Stomach (tissue), 9 donors: ENCODE results near the gene ENTPD8. TPM values are rescaled to one million over a fixed set of nuclear protein-coding genes. Genes with fewer than 3 reads are reported as not detected.

ENCODE experiments used
- DNase-seq, 2 donors: peaks; one replicate each; pipeline versions ENCODE4 v3.0.0 to v3.0.0-alpha.2; 2013 to 2019
- H3K27ac ChIP-seq, 5 donors: fragments of 200-600 bp in 4 of 5; sonication (generic) in 4 of 5; one replicate each; pipeline ENCODE4 v1.5.1; 2013 to 2019; ENCODE audit warnings: mild to moderate bottlenecking in 1 of 5, moderate library complexity in 1 of 5
- H3K27me3 ChIP-seq, 3 donors: fragments of 200-600 bp; sonication (generic); one replicate each; pipeline ENCODE4 v1.5.1; 2017 to 2019; ENCODE audit warnings: mixed run types in 1 of 3
- H3K36me3 ChIP-seq, 4 donors: fragments of 200-600 bp; sonication (generic); 1 replicate in 3 of 4; 2 replicates in 1 of 4; pipeline ENCODE4 v1.5.1; 2016 to 2019
- H3K4me1 ChIP-seq, 4 donors: fragments of 200-600 bp; sonication (generic); one replicate each; pipeline ENCODE4 v1.5.1; 2016 to 2019
- H3K4me3 ChIP-seq, 4 donors: fragments of 200-600 bp; sonication (generic) in 3 of 4; one replicate each; pipeline ENCODE4 v1.5.1; 2016 to 2019; ENCODE audit warnings: mild to moderate bottlenecking in 1 of 4
- H3K9me3 ChIP-seq, 4 donors: fragments of 200-600 bp; sonication (generic); one replicate each; pipeline ENCODE4 v1.5.1; 2016 to 2019
- CTCF ChIP-seq, 7 experiments: fragments of 450-650 bp in 4 of 7; fragments of 200-600 bp in 3 of 7; sonication (generic) in 3 of 7; IDR thresholded peaks; one replicate each; pipeline ENCODE4 v1.5.1; 2016 to 2019; ENCODE audit warnings: antibody characterized with exemption in 7 of 7, control low read depth in 2 of 7, mild to moderate bottlenecking in 1 of 7
- EP300 ChIP-seq: sonication (generic); formaldehyde crosslinking; IDR thresholded peaks from one replicate; pipeline ENCODE4 v1.6.1; 2017; ENCODE audit warnings: antibody characterized with exemption
- POLR2A ChIP-seq, 4 donors: fragments of 450-650 bp; IDR thresholded peaks; one replicate each; pipeline ENCODE4 v1.6.1; 2016; ENCODE audit warnings: antibody characterized with exemption in 4 of 4, control low read depth in 2 of 4, mild to moderate bottlenecking in 1 of 4, moderate library complexity in 1 of 4
- POLR2AphosphoS5 ChIP-seq, 3 donors: sonication (generic); formaldehyde crosslinking; IDR thresholded peaks; one replicate each; pipeline ENCODE4 v1.6.1; 2016; ENCODE audit warnings: antibody characterized with exemption in 3 of 3
- WGBS, 5 donors: extraction: QIAGEN DNeasy Blood & Tissue Kit in 3 of 5; methylation state at CpG; one replicate each; pipeline versions ENCODE4 v1.1.5 to v1.1.7; 2013 to 2018; 5-methylcytosine and 5-hydroxymethylcytosine counted together
- intact Hi-C: fragments of 100-400 bp; cut with DNase I; formaldehyde crosslinking; loops from one replicate; pipeline ENCODE4 v1.15.1; 2023; ENCODE audit warnings: low total_unique reads
- polyA plus RNA-seq, 3 donors: library from polyadenylated mRNA; stranded (reverse); fragments of 200-250 nt; gene quantifications; one replicate each; pipeline ENCODE4 v1.2.3, GENCODE V29; 2013
- total RNA-seq, 5 donors: library from RNA; depleted of rRNA; stranded (reverse); fragments of >200 nt; gene quantifications; one replicate each; pipeline versions ENCODE4 v1.1.0 to v1.2.3, GENCODE V29; 2014 to 2016
- donor health status: healthy with polysubstance abuse.
- donor health status: Bipolar disorder and iron deficiency.
- donor health status: healthy.

ENTPD8 gene
- total and polyA plus RNA-seq, 8 donors, result 0.89 to 37.9 (median 6.8) TPM

GRCh38 chr9:137465000-137465719 is 24.0 kb upstream of the ENTPD8 start:
- DNase-seq, result no peak
- Histone ChIP-seq H3K36me3 (peaks cover 0 to 29% (median 15%) of the 10 kb centered on the region in 4 donors), H3K27me3 (peaks cover 0 to 4% (median 0%) of the 10 kb centered on the region in 3 donors), H3K4me3 (no peak overlapping the region), H3K27ac (no peak overlapping the region), H3K9me3 (no peaks in the 10 kb centered on the region), H3K4me1 (peaks cover 2 to 20% (median 8%) of the 10 kb centered on the region in 4 donors)
- 90 to 95% (median 93%) methylated on average over 17 to 23 of the region's 23 CpGs for WGBS, 5 donors
- TF ChIP-seq EP300, result no peak
- no peak for TF ChIP-seq POLR2A (IDR thresholded peaks at IDR 0.05)
- TF ChIP-seq CTCF (IDR thresholded peaks at IDR 0.05), result no peak
- no peak for TF ChIP-seq POLR2AphosphoS5 (IDR thresholded peaks at IDR 0.05)
- intact Hi-C loops, result no loop called here

- Histone ChIP-seq H3K27me3 (peaks cover 0 to 4% (median 0%) of the 10 kb centered on the region in 3 donors), H3K4me3 (no peak overlapping the region), H3K9me3 (no peaks in the 10 kb centered on the region), H3K36me3 (peaks cover 0 to 29% (median 15%) of the 10 kb centered on the region in 4 donors), H3K4me1 (peaks cover 9 to 27% (median 16%) of the 10 kb centered on the region in 4 donors), H3K27ac (no peak overlapping the region)
- no peak for TF ChIP-seq EP300
- TF ChIP-seq POLR2A (IDR thresholded peaks at IDR 0.05), result no peak
- no peak for TF ChIP-seq CTCF (IDR thresholded peaks at IDR 0.05)
- TF ChIP-seq POLR2AphosphoS5 (IDR thresholded peaks at IDR 0.05), result no peak
- DNase-seq, result no peak
- WGBS, 5 donors, result 84 to 95% (median 94%) methylated on average over 5 to 28 of the region's 28 CpGs
- intact Hi-C loops, result no loop called here
Observed at GRCh38 chr9:137464291-137464999, 23.3 kb upstream of the ENTPD8 start.

- DNase-seq, result peak in 1 of 2 donors; percentile 4
- WGBS, 5 donors, result 95 to 100% (median 97%) methylated on average over 8 to 18 of the region's 18 CpGs
- H3K4me1 ChIP-seq, result peaks cover 9 to 29% (median 18%) of the 10 kb centered on the region in 4 donors
- no peak overlapping the region for H3K4me3 ChIP-seq
- intact Hi-C loops, result no loop called here
- H3K36me3 ChIP-seq, result peaks cover 0 to 29% (median 15%) of the 10 kb centered on the region in 4 donors
- TF ChIP-seq POLR2A (IDR thresholded peaks at IDR 0.05) (no peak), CTCF (IDR thresholded peaks at IDR 0.05) (no peak), POLR2AphosphoS5 (IDR thresholded peaks at IDR 0.05) (no peak), EP300 (no peak)
- H3K9me3 ChIP-seq, result no peaks in the 10 kb centered on the region
- H3K27me3 ChIP-seq, result peaks cover 0 to 4% (median 0%) of the 10 kb centered on the region in 3 donors
- no peak overlapping the region for H3K27ac ChIP-seq
Observed at GRCh38 chr9:137463931-137464290, 22.8 kb upstream of the ENTPD8 start.

- Histone ChIP-seq H3K4me3 (no peak overlapping the region), H3K4me1 (peaks cover 12 to 35% (median 24%) of the 10 kb centered on the region in 4 donors), H3K27ac (no peak overlapping the region), H3K9me3 (no peaks in the 10 kb centered on the region), H3K27me3 (peaks cover 0 to 4% (median 0%) of the 10 kb centered on the region in 3 donors), H3K36me3 (peaks cover 0 to 29% (median 15%) of the 10 kb centered on the region in 4 donors)
- 92 to 94% (median 94%) methylated on average over 9 to 30 of the region's 30 CpGs for WGBS, 5 donors
- no peak for TF ChIP-seq CTCF (IDR thresholded peaks at IDR 0.05)
- TF ChIP-seq POLR2A (IDR thresholded peaks at IDR 0.05), result no peak
- TF ChIP-seq POLR2AphosphoS5 (IDR thresholded peaks at IDR 0.05), result no peak
- TF ChIP-seq EP300, result no peak
- intact Hi-C loops, result no loop called here
- peak in 1 of 2 donors; percentile 2 for DNase-seq
Observed at GRCh38 chr9:137462986-137463930, 22.1 kb upstream of the ENTPD8 start.
